Measurements from ENCODE around the gene PPP1R9B. TPM values are rescaled to one million over a fixed set of nuclear protein-coding genes. Genes with fewer than 3 reads are reported as not detected.

PPP1R9B gene
- total RNA-seq, 4 donors from 2014 or later, result 24.9 to 35.9 (median 28.2) TPM

DNA sequence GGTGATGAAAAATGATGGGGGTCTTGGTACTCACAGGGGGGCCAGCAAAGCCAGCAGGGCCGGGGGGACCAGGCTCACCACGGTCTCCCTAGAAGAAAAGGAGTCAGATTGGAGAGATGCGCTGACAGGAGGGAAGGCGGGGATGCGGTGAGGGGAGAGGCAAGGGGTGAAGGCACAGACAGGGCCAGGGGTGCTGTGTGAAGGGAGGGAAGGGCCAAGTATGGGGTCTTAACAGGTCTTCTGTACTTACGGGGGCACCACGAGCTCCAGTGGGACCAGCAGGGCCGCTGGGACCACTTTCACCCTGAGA is 39.8 kb upstream of the PPP1R9B start:
- no peak for DNase-seq
- intact Hi-C loops (cut with DNase I), result no loop called here
- WGBS, 2 donors, result 76 to 83% methylated on average over 8 of the region's 8 CpGs
- no peak overlapping the region for H3K4me3 ChIP-seq
- no peaks in the 10 kb centered on the region for H3K9me3 ChIP-seq
- no peaks in the 10 kb centered on the region for H3K27me3 ChIP-seq
- peaks cover 0 to 25% (median 0%) of the 10 kb centered on the region in 3 donors for H3K4me1 ChIP-seq
- TF ChIP-seq, protein P1, sequence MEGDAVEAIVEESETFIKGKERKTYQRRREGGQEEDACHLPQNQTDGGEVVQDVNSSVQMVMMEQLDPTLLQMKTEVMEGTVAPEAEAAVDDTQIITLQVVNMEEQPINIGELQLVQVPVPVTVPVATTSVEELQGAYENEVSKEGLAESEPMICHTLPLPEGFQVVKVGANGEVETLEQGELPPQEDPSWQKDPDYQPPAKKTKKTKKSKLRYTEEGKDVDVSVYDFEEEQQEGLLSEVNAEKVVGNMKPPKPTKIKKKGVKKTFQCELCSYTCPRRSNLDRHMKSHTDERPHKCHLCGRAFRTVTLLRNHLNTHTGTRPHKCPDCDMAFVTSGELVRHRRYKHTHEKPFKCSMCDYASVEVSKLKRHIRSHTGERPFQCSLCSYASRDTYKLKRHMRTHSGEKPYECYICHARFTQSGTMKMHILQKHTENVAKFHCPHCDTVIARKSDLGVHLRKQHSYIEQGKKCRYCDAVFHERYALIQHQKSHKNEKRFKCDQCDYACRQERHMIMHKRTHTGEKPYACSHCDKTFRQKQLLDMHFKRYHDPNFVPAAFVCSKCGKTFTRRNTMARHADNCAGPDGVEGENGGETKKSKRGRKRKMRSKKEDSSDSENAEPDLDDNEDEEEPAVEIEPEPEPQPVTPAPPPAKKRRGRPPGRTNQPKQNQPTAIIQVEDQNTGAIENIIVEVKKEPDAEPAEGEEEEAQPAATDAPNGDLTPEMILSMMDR (IDR thresholded peaks at IDR 0.05), result no peak
- no peak for TF ChIP-seq POLR2A (IDR thresholded peaks at IDR 0.05)
- peak overlapping the region in 3 of 4 donors; percentile 30 to 46 (median 36) for H3K27ac ChIP-seq
- peaks cover 4 to 99% (median 7%) of the 10 kb centered on the region in 3 donors for H3K36me3 ChIP-seq

DNA sequence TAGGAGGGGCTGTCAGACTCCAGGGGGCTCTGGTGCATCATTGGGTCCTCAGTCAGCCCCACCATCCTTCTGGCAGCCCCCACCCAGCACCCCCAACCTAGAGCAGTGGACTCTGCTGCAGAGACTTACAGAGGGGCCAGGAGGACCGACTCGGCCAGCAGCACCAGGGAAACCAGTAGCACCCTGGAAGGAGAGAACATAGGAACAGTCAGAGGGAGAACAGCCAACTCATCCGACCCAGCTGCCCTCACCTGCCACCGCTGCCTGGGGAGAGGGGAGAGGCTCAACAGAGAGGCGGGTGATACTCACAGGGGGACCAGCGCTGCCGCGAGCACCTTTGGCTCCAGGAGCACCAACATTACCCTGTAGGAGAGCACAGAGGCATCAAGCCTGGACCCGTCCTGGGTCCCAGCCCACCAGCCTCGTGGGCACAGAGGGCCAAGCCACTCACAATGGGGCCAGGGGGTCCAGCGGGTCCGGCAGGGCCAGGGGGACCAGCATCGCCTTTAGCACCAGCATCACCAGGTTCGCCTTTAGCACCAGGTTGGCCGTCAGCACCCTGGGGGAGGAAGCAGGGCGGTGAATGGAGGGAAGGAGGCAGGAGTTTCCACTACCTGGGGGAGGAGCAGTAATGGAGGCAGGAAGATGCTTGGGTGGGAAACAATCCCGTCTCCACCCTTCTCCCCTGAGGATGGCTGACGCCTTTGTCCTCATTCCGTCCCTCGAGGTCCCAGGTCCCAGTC is 39.2 kb upstream of the PPP1R9B start:
- no peak for TF ChIP-seq POLR2A (IDR thresholded peaks at IDR 0.05)
- TF ChIP-seq, protein P1 (IDR thresholded peaks at IDR 0.05), result no peak
- H3K27me3 ChIP-seq, result no peaks in the 10 kb centered on the region
- peaks cover 4 to 94% (median 7%) of the 10 kb centered on the region in 3 donors for H3K36me3 ChIP-seq
- H3K9me3 ChIP-seq, result no peaks in the 10 kb centered on the region
- no peak overlapping the region for H3K4me3 ChIP-seq
- peaks cover 2 to 26% (median 4%) of the 10 kb centered on the region in 3 donors for H3K4me1 ChIP-seq
- 82 to 86% methylated on average over 9 of the region's 20 CpGs for whole genome bisulfite sequencing, 2 donors
- DNase-seq, result no peak
- H3K27ac ChIP-seq, result peak overlapping the region in 3 of 4 donors; percentile 6 to 46 (median 36)
- intact Hi-C loops (cut with DNase I), result no loop called here

DNA sequence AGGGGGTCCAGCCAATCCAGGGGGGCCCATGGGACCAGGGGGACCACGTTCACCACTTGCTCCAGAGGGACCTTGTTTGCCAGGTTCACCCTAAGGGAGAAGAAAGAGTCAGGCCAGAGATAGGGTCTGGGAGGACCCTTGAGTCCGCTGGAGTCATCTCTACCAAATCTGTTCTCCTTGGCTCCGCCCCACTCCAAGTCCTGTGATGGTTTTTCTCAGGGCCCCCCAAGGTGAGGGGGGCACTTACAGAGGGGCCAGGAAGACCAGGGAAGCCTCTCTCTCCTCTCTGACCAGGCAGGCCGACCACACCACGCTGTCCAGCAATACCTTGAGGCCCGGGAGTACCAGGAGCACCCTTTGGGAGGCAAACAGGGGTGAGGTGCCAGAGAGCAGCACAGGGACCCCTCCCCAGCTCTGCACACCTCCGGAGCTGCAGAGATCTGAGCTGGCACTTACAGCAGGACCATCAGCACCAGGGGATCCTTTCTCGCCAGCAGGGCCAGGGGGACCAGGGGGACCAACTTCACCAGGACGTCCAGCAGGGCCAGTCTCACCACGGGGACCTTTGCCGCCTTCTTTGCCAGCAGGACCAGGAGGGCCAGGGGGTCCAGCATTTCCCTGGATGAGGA is 38.6 kb upstream of the PPP1R9B start:
- Histone ChIP-seq H3K36me3 (peaks cover 4 to 87% (median 7%) of the 10 kb centered on the region in 3 donors), H3K4me1 (peaks cover 9 to 33% (median 9%) of the 10 kb centered on the region in 3 donors), H3K27me3 (no peaks in the 10 kb centered on the region), H3K27ac (peak overlapping the region in 3 of 4 donors; percentile 6 to 51 (median 46)), H3K9me3 (no peaks in the 10 kb centered on the region), H3K4me3 (no peak overlapping the region)
- DNase-seq, result no peak
- WGBS, 2 donors, result 75% methylated on average over 2 of the region's 11 CpGs
- intact Hi-C loops (cut with DNase I), result no loop called here
- no peak for TF ChIP-seq POLR2A (IDR thresholded peaks at IDR 0.05)
- TF ChIP-seq, protein P1 (IDR thresholded peaks at IDR 0.05), result no peak

DNA sequence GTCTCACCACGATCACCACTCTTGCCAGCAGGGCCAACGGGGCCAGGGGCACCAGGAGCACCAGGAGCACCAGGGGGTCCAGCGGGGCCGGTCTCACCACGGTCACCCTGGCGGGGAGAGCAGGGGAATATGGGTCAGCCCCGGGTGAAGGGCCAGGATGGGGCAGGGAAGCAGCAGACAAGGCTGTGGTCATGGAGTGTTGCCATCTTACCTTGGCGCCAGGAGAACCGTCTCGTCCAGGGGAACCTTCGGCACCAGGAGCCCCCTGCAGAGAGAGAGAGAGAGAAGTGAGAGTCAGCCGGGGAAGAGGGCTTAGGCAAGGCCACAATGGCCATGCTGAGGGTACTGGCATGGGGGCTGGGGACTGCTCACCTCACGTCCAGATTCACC is 38.0 kb upstream of the PPP1R9B start:
- intact Hi-C loops (cut with DNase I), result no loop called here
- Histone ChIP-seq H3K27ac (peak overlapping the region in 2 of 4 donors; percentile 46 to 51), H3K27me3 (no peaks in the 10 kb centered on the region), H3K4me1 (peaks cover 9 to 38% (median 15%) of the 10 kb centered on the region in 3 donors), H3K4me3 (no peak overlapping the region), H3K36me3 (peaks cover 4 to 82% (median 7%) of the 10 kb centered on the region in 3 donors), H3K9me3 (no peaks in the 10 kb centered on the region)
- TF ChIP-seq POLR2A (IDR thresholded peaks at IDR 0.05), result no peak
- TF ChIP-seq, protein P1 (IDR thresholded peaks at IDR 0.05), result no peak
- WGBS, 2 donors, result 85% methylated on average over 10 of the region's 13 CpGs; no CpG with 5 or more reads in 1 of the 2 donors
- no peak for DNase-seq

Measured in esophagus squamous epithelium (tissue), 5 donors.